Measurements from ENCODE around the gene FAM184B. TPM values are rescaled to one million over a fixed set of nuclear protein-coding genes. Genes with fewer than 3 reads are reported as not detected.

The FAM184B gene
- total and polyA plus RNA-seq, 2 experiments from 2014 or later = 0.11 to 0.49 TPM

DNA sequence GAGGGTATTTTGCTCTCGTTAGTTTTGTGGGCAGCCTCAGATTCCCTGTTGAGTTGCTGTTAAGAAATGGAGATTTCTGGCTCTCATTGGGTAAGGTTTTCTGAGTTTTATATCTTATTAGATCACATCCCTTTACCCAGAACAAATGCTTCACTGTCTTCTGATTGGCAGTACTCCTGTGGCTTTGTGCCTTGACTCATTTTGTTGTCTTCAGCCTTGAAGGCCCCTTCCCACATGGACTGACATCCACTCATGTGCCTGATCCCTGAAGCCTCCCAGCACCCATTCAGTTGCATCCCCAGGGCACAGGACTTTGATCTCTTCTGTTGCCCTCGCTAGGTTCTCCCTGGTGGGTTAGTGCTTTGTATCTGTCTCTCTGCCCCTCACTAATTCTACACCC is 156.6 kb downstream of the FAM184B start:
- Mint-ChIP-seq H3K4me1 (no peaks in the 10 kb centered on the region), H3K27me3 (ENCODE audit: insufficient read depth, low read depth, poor library complexity) (peaks cover 3% of the 10 kb centered on the region), H3K9me3 (no peaks in the 10 kb centered on the region), H3K27ac (no peak overlapping the region), H3K36me3 (ENCODE audit: low read depth) (peaks cover 97% of the 10 kb centered on the region), H3K4me3 (no peak overlapping the region)
- H3K27ac ChIP-seq (ENCODE audit: low read depth) = no peak overlapping the region
- no peak overlapping the region for H3K4me3 ChIP-seq
- H3K36me3 ChIP-seq (ENCODE audit: insufficient read depth) = peaks cover 82% of the 10 kb centered on the region
- TF ChIP-seq EZH2phosphoT487 (IDR thresholded peaks at IDR 0.05; ENCODE audit: unreplicated experiment) (no peak), STAT1 (IDR thresholded peaks at IDR 0.05; ENCODE audit: unreplicated experiment) (no peak), ZNF114 (CRISPR knock-in tag; IDR thresholded peaks at IDR 0.05) (no peak), EZH2 (IDR thresholded peaks at IDR 0.05; ENCODE audit: low read depth, unreplicated experiment) (no peak), POLR2AphosphoS5 (IDR thresholded peaks at IDR 0.05; ENCODE audit: low read depth) (no peak), CREB1 (CRISPR knock-in tag; IDR thresholded peaks at IDR 0.05; ENCODE audit: low read depth) (no peak), NANOG (IDR thresholded peaks at IDR 0.05; ENCODE audit: borderline replicate concordance) (no peak), JUNB (IDR thresholded peaks at IDR 0.05; ENCODE audit: unreplicated experiment) (no peak), ZNF331 (CRISPR knock-in tag; IDR thresholded peaks at IDR 0.05; ENCODE audit: low read depth) (no peak)
- TF ChIP-seq, protein P1, sequence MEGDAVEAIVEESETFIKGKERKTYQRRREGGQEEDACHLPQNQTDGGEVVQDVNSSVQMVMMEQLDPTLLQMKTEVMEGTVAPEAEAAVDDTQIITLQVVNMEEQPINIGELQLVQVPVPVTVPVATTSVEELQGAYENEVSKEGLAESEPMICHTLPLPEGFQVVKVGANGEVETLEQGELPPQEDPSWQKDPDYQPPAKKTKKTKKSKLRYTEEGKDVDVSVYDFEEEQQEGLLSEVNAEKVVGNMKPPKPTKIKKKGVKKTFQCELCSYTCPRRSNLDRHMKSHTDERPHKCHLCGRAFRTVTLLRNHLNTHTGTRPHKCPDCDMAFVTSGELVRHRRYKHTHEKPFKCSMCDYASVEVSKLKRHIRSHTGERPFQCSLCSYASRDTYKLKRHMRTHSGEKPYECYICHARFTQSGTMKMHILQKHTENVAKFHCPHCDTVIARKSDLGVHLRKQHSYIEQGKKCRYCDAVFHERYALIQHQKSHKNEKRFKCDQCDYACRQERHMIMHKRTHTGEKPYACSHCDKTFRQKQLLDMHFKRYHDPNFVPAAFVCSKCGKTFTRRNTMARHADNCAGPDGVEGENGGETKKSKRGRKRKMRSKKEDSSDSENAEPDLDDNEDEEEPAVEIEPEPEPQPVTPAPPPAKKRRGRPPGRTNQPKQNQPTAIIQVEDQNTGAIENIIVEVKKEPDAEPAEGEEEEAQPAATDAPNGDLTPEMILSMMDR (conservative IDR thresholded peaks at IDR 0.05; ENCODE audit: low read depth in 2 of 2) = no peak
- TF ChIP-seq, protein P2, sequence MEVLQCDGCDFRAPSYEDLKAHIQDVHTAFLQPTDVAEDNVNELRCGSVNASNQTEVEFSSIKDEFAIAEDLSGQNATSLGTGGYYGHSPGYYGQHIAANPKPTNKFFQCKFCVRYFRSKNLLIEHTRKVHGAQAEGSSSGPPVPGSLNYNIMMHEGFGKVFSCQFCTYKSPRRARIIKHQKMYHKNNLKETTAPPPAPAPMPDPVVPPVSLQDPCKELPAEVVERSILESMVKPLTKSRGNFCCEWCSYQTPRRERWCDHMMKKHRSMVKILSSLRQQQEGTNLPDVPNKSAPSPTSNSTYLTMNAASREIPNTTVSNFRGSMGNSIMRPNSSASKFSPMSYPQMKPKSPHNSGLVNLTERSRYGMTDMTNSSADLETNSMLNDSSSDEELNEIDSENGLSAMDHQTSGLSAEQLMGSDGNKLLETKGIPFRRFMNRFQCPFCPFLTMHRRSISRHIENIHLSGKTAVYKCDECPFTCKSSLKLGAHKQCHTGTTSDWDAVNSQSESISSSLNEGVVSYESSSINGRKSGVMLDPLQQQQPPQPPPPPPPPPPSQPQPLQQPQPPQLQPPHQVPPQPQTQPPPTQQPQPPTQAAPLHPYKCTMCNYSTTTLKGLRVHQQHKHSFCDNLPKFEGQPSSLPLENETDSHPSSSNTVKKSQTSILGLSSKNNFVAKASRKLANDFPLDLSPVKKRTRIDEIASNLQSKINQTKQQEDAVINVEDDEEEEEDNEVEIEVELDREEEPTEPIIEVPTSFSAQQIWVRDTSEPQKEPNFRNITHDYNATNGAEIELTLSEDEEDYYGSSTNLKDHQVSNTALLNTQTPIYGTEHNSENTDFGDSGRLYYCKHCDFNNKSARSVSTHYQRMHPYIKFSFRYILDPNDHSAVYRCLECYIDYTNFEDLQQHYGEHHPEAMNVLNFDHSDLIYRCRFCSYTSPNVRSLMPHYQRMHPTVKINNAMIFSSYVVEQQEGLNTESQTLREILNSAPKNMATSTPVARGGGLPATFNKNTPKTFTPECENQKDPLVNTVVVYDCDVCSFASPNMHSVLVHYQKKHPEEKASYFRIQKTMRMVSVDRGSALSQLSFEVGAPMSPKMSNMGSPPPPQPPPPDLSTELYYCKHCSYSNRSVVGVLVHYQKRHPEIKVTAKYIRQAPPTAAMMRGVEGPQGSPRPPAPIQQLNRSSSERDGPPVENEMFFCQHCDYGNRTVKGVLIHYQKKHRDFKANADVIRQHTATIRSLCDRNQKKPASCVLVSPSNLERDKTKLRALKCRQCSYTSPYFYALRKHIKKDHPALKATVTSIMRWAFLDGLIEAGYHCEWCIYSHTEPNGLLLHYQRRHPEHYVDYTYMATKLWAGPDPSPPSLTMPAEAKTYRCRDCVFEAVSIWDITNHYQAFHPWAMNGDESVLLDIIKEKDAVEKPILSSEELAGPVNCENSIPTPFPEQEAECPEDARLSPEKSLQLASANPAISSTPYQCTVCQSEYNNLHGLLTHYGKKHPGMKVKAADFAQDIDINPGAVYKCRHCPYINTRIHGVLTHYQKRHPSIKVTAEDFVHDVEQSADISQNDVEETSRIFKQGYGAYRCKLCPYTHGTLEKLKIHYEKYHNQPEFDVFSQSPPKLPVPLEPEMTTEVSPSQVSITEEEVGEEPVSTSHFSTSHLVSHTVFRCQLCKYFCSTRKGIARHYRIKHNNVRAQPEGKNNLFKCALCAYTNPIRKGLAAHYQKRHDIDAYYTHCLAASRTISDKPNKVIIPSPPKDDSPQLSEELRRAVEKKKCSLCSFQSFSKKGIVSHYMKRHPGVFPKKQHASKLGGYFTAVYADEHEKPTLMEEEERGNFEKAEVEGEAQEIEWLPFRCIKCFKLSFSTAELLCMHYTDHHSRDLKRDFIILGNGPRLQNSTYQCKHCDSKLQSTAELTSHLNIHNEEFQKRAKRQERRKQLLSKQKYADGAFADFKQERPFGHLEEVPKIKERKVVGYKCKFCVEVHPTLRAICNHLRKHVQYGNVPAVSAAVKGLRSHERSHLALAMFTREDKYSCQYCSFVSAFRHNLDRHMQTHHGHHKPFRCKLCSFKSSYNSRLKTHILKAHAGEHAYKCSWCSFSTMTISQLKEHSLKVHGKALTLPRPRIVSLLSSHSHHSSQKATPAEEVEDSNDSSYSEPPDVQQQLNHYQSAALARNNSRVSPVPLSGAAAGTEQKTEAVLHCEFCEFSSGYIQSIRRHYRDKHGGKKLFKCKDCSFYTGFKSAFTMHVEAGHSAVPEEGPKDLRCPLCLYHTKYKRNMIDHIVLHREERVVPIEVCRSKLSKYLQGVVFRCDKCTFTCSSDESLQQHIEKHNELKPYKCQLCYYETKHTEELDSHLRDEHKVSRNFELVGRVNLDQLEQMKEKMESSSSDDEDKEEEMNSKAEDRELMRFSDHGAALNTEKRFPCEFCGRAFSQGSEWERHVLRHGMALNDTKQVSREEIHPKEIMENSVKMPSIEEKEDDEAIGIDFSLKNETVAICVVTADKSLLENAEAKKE (CRISPR knock-in tag; IDR thresholded peaks at IDR 0.05) = no peak
- TF ChIP-seq, protein P3, sequence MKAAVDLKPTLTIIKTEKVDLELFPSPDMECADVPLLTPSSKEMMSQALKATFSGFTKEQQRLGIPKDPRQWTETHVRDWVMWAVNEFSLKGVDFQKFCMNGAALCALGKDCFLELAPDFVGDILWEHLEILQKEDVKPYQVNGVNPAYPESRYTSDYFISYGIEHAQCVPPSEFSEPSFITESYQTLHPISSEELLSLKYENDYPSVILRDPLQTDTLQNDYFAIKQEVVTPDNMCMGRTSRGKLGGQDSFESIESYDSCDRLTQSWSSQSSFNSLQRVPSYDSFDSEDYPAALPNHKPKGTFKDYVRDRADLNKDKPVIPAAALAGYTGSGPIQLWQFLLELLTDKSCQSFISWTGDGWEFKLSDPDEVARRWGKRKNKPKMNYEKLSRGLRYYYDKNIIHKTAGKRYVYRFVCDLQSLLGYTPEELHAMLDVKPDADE (IDR thresholded peaks at IDR 0.05) = no peak
- TF ChIP-seq, protein P4, sequence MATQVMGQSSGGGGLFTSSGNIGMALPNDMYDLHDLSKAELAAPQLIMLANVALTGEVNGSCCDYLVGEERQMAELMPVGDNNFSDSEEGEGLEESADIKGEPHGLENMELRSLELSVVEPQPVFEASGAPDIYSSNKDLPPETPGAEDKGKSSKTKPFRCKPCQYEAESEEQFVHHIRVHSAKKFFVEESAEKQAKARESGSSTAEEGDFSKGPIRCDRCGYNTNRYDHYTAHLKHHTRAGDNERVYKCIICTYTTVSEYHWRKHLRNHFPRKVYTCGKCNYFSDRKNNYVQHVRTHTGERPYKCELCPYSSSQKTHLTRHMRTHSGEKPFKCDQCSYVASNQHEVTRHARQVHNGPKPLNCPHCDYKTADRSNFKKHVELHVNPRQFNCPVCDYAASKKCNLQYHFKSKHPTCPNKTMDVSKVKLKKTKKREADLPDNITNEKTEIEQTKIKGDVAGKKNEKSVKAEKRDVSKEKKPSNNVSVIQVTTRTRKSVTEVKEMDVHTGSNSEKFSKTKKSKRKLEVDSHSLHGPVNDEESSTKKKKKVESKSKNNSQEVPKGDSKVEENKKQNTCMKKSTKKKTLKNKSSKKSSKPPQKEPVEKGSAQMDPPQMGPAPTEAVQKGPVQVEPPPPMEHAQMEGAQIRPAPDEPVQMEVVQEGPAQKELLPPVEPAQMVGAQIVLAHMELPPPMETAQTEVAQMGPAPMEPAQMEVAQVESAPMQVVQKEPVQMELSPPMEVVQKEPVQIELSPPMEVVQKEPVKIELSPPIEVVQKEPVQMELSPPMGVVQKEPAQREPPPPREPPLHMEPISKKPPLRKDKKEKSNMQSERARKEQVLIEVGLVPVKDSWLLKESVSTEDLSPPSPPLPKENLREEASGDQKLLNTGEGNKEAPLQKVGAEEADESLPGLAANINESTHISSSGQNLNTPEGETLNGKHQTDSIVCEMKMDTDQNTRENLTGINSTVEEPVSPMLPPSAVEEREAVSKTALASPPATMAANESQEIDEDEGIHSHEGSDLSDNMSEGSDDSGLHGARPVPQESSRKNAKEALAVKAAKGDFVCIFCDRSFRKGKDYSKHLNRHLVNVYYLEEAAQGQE (IDR thresholded peaks at IDR 0.05; ENCODE audit: unreplicated experiment) = no peak
- H3F3A ChIP-seq (replicated peaks; ENCODE audit: low read depth) = no peaks in the 10 kb centered on the region
- no peaks in the 10 kb centered on the region for H3K4me1 ChIP-seq (ENCODE audit: insufficient read depth)
- no peaks in the 10 kb centered on the region for H3K27me3 ChIP-seq (ENCODE audit: insufficient read depth)
- H3K4me2 ChIP-seq = no peak overlapping the region
- H4K20me1 ChIP-seq (replicated peaks; ENCODE audit: insufficient read depth) = peaks cover 42% of the 10 kb centered on the region
- DNase-seq (ENCODE audit: low spot score) = no peak
- no peaks in the 10 kb centered on the region for H3K9me2 ChIP-seq (ENCODE audit: insufficient read depth)
- no peak for ATAC-seq
- H3K79me2 ChIP-seq (replicated peaks; ENCODE audit: insufficient read depth) = peaks cover 45% of the 10 kb centered on the region
- H2AFZ ChIP-seq = no peak overlapping the region

Data from GM23338 (cell line).